ENCODE data around the gene KRT72. TPM values are rescaled to one million over a fixed set of nuclear protein-coding genes. Genes with fewer than 3 reads are reported as not detected.

Gene KRT72
- total and polyA plus RNA-seq, 2 of the 13 experiments (the other 11 are each of a cell fraction or from before 2014, with no cell fraction given), result not detected

- DNase-seq (ENCODE audit: low spot score) (no peak), ATAC-seq (no peak), FAIRE-seq (no peak)
- POLR2A ChIA-PET, result no interaction called here
- no peaks in the 10 kb centered on the region for H3K36me3 ChIP-seq (replicated peaks in 1 of 2; ENCODE audit: control insufficient read depth in 1 of 2, insufficient read depth in 2 of 2, low read length in 2 of 2)
- H3K4me2 ChIP-seq (ENCODE audit: low read depth, low read length), result no peak overlapping the region
- no peaks in the 10 kb centered on the region for H4K20me1 ChIP-seq (ENCODE audit: insufficient read depth, low read length)
- no TSS peak for BruUV-seq (replicated peaks)
- no peaks in the 10 kb centered on the region for H3K79me2 ChIP-seq (ENCODE audit: insufficient read depth, low read length)
- intact Hi-C loops (cut with micrococcal nuclease; ENCODE audit: unreplicated experiment), result no loop called here
- H3K4me1 ChIP-seq (ENCODE audit: insufficient read depth, low read length), result no peaks in the 10 kb centered on the region
- H3K27me3 ChIP-seq (ENCODE audit: control insufficient read depth in 1 of 2, insufficient read depth in 2 of 2, low read length in 2 of 2), result peaks cover 2 to 19% of the 10 kb centered on the region in 2 experiments; a peak in 3 of 5 replicates
- no peak overlapping the region for H2AFZ ChIP-seq (ENCODE audit: low read length)
- no peaks in the 10 kb centered on the region for H3K9me3 ChIP-seq (ENCODE audit: low read length)
- 11% methylated on average over 1 of the region's 1 CpG for WGBS (ENCODE audit: low lambda C conversion rate)
- no peak overlapping the region for H3K4me3 ChIP-seq (replicated peaks in 1 of 3; ENCODE audit: insufficient read depth in 1 of 3, low read depth in 2 of 3, low read length in 3 of 3)
- no peak overlapping the region for H3K9ac ChIP-seq (ENCODE audit: insufficient read depth, low read depth, low read length)
- in situ Hi-C loops (cut with HindIII; ENCODE audit: extremely low pct_ligation_motif_present, low pct_unique_long_range_greater_than_20kb), result no loop called here
- H3K27ac ChIP-seq (ENCODE audit: extremely low read length, insufficient read depth, low read length), result no peak overlapping the region
- CTCF ChIA-PET (ENCODE audit: low intra/inter-chr PET ratio, low total read pairs), result no interaction called here
- TF ChIP-seq TP53 (CRISPR knock-in tag; conservative IDR thresholded peaks at IDR 0.05), result no peak
- no peak for TF ChIP-seq TOE1 (CRISPR knock-in tag; IDR thresholded peaks at IDR 0.05)
- no peak for TF ChIP-seq ZC3H4 (CRISPR knock-in tag; IDR thresholded peaks at IDR 0.05; ENCODE audit: borderline replicate concordance)
- no peak for TF ChIP-seq PRDM15 (CRISPR knock-in tag; IDR thresholded peaks at IDR 0.05)
- no peak for TF ChIP-seq ZNF839 (CRISPR knock-in tag; IDR thresholded peaks at IDR 0.05; ENCODE audit: borderline replicate concordance)
- TF ChIP-seq ZNF724P (CRISPR knock-in tag; IDR thresholded peaks at IDR 0.05; ENCODE audit: borderline replicate concordance), result no peak
- TF ChIP-seq ZNF414 (CRISPR knock-in tag; IDR thresholded peaks at IDR 0.05), result no peak
- no peak for TF ChIP-seq ZFP36L2 (CRISPR knock-in tag; IDR thresholded peaks at IDR 0.05)
- TF ChIP-seq AHR (CRISPR knock-in tag; IDR thresholded peaks at IDR 0.05), result no peak
- TF ChIP-seq POGZ (CRISPR knock-in tag; IDR thresholded peaks at IDR 0.05), result no peak
- TF ChIP-seq ZNF337 (CRISPR knock-in tag; IDR thresholded peaks at IDR 0.05; ENCODE audit: borderline replicate concordance, low read depth), result no peak
- no peak for TF ChIP-seq ZNF687 (CRISPR knock-in tag; IDR thresholded peaks at IDR 0.05)
- no peak for TF ChIP-seq ZNF207 (IDR thresholded peaks at IDR 0.05; ENCODE audit: borderline replicate concordance)
- no peak for TF ChIP-seq CCDC6 (CRISPR knock-in tag; IDR thresholded peaks at IDR 0.05)
- TF ChIP-seq HINFP (CRISPR knock-in tag; IDR thresholded peaks at IDR 0.05; ENCODE audit: low read depth), result no peak
- no peak for TF ChIP-seq FOXK1 (CRISPR knock-in tag; IDR thresholded peaks at IDR 0.05; ENCODE audit: borderline replicate concordance, low read depth)
Measured at GRCh38 chr12:52607314-52607713, 6.1 kb upstream of the KRT72 start.
